SU-DHL-6 (cell line): Measurements from ENCODE around the gene CAMK1.

Experiments
- H2AFZ ChIP-seq: fragments of 200-600 bp; sonication (generic); 2 replicates; pipeline ENCODE4 v1.6.1; 2014; ENCODE audit warnings: low read depth, mild to moderate bottlenecking, moderate library complexity, mixed read lengths, antibody characterized with exemption, low read length; ENCODE audit not compliant: severe bottlenecking
- H3F3A ChIP-seq: fragments of 200-600 bp; shearing (Covaris generic); 2 replicates; pipeline ENCODE4 v1.6.0; 2016; ENCODE audit warnings: antibody characterized with exemption, mild to moderate bottlenecking; ENCODE audit not compliant: insufficient read depth
- H3K27ac ChIP-seq: fragments of 200-600 bp; sonication (generic); 2 replicates; pipeline ENCODE4 v1.5.1; 2016; ENCODE audit warnings: low read depth, mild to moderate bottlenecking, low read length, moderate library complexity, mixed read lengths
- H3K27me3 ChIP-seq: fragments of 200-600 bp; sonication (generic), shearing (Covaris generic); 2 replicates; pipeline ENCODE4 v1.6.0; 2014; ENCODE audit warnings: mild to moderate bottlenecking, low read length
- H3K36me3 ChIP-seq: fragments of 200-600 bp; sonication (generic); 2 replicates; pipeline ENCODE4 v1.6.1; 2014; ENCODE audit warnings: mild to moderate bottlenecking, low read length, mixed read lengths
- H3K4me2 ChIP-seq: fragments of 300-600, 200-600 bp; shearing (Covaris generic), sonication (generic); 2 replicates; pipeline ENCODE4 v1.6.0; 2014; ENCODE audit warnings: low read length, low read depth, mild to moderate bottlenecking; ENCODE audit not compliant: poor library complexity, severe bottlenecking
- H3K4me3 ChIP-seq: fragments of 200-600 bp; sonication (generic); 2 replicates; pipeline ENCODE4 v1.5.1; 2014; ENCODE audit warnings: antibody characterized with exemption, low read length, mild to moderate bottlenecking, mixed read lengths; ENCODE audit not compliant: insufficient read depth, poor library complexity, severe bottlenecking
- H3K79me2 ChIP-seq: fragments of 200-600 bp; sonication (generic); 2 replicates; pipeline ENCODE4 v1.6.1; 2014; ENCODE audit warnings: mild to moderate bottlenecking, low read length, moderate library complexity; ENCODE audit not compliant: insufficient read depth
- H3K9ac ChIP-seq: fragments of 200-600 bp; sonication (generic); 2 replicates; pipeline ENCODE4 v1.7.0; 2014; ENCODE audit warnings: mild to moderate bottlenecking, low read length
- H3K9me2 ChIP-seq: fragments of 200-600 bp; sonication (generic); replicated peaks from 2 replicates; pipeline ENCODE4 v1.6.1; 2014; ENCODE audit warnings: low read length; ENCODE audit not compliant: insufficient read depth
- H3K9me3 ChIP-seq: fragments of 200-600 bp; sonication (generic); 2 replicates; pipeline ENCODE4 v1.6.1; 2014; ENCODE audit warnings: low read length, mixed read lengths; ENCODE audit not compliant: insufficient read depth
- H4K20me1 ChIP-seq: fragments of 200-600 bp; sonication (generic); 2 replicates; pipeline ENCODE4 v1.6.1; 2014; ENCODE audit warnings: low read depth, mild to moderate bottlenecking, antibody characterized with exemption, low read length, moderate library complexity, mixed read lengths
- EZH2phosphoT487 ChIP-seq: fragments of 200-600 bp; sonication (generic), shearing (Covaris generic); conservative IDR thresholded peaks from 2 replicates; pipeline ENCODE4 v1.6.1; 2018; ENCODE audit warnings: mild to moderate bottlenecking, antibody characterized with exemption, low read length, moderate library complexity, mixed read lengths
- TF ChIP-seq, protein P1 (sequence below): fragments of 200-600 bp; sonication (generic); IDR thresholded peaks from one replicate; pipeline ENCODE4 v1.5.1; 2017; ENCODE audit warnings: antibody characterized with exemption, mild to moderate bottlenecking, low read length, moderate library complexity; ENCODE audit not compliant: insufficient read depth, poor library complexity, severe bottlenecking

Gene CAMK1

DNA sequence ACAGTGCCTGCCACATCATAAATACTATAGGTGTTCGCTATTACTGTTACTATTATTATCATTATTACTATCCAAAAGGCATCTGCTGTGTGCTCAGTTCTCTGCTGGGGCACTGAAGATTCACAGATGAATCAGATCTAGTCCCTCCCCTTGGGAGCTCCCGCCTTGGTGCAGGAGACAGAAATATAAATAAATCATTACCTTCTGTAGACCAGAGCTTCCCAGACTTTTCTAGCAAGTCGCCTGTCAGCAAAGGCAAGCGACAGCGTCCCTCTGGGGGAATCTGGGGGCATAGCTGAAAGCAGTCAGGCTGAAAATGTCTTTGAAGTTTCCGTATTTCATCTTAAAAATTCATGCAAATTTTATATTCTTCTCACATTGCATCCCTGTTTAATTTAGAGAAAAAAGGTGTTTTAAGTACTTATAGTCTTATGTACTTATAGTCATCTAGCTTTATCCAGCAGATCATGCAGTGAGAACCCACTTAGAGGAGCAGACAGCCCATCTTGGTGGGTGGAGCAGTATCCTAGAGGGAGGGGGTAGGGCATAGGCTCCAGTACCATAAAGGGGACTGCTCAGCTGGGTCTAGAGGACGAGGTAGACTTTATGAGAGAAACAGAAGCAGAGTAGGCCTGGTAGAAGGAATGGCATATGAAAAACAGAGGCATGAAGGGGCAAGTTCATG is 48.6 kb downstream of the CAMK1 start:
- Histone ChIP-seq H3K9me2 (no peaks in the 10 kb centered on the region), H3K27ac (no peak overlapping the region), H3F3A (no peaks in the 10 kb centered on the region), H3K4me3 (no peak overlapping the region), H3K27me3 (no peaks in the 10 kb centered on the region), H3K4me2 (no peak overlapping the region), H3K9me3 (no peaks in the 10 kb centered on the region), H3K36me3 (no peaks in the 10 kb centered on the region), H2AFZ (no peak overlapping the region), H4K20me1 (no peaks in the 10 kb centered on the region), H3K9ac (no peak overlapping the region), H3K79me2 (no peaks in the 10 kb centered on the region)
- TF ChIP-seq, protein P1, sequence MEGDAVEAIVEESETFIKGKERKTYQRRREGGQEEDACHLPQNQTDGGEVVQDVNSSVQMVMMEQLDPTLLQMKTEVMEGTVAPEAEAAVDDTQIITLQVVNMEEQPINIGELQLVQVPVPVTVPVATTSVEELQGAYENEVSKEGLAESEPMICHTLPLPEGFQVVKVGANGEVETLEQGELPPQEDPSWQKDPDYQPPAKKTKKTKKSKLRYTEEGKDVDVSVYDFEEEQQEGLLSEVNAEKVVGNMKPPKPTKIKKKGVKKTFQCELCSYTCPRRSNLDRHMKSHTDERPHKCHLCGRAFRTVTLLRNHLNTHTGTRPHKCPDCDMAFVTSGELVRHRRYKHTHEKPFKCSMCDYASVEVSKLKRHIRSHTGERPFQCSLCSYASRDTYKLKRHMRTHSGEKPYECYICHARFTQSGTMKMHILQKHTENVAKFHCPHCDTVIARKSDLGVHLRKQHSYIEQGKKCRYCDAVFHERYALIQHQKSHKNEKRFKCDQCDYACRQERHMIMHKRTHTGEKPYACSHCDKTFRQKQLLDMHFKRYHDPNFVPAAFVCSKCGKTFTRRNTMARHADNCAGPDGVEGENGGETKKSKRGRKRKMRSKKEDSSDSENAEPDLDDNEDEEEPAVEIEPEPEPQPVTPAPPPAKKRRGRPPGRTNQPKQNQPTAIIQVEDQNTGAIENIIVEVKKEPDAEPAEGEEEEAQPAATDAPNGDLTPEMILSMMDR, result no peak
- no peak for TF ChIP-seq EZH2phosphoT487

DNA sequence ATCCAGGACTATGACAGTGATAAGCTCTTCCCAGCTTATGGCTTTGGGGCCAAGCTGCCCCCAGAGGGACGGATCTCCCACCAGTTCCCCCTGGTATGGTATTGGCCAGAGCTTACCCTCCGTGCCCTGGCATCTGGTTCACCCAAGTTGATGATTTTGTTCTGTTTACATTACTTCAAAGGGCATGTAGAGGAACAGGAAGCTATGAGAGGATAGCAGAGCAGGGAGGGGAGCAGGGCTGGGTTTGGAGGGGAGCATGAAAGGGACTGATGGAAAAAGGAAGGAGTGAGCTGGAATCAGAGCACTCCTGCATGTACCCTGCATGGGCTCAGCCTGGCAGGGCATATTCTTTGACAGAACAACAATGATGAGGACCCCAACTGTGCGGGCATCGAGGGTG is 51.6 kb downstream of the CAMK1 start:
- Histone ChIP-seq H3K27me3 (no peaks in the 10 kb centered on the region), H3K4me3 (no peak overlapping the region), H3K79me2 (no peaks in the 10 kb centered on the region), H2AFZ (no peak overlapping the region), H4K20me1 (no peaks in the 10 kb centered on the region), H3K36me3 (no peaks in the 10 kb centered on the region), H3K9me2 (no peaks in the 10 kb centered on the region), H3K9ac (no peak overlapping the region), H3F3A (no peaks in the 10 kb centered on the region), H3K9me3 (no peaks in the 10 kb centered on the region), H3K27ac (no peak overlapping the region), H3K4me2 (no peak overlapping the region)
- TF ChIP-seq, protein P1, result no peak
- no peak for TF ChIP-seq EZH2phosphoT487

DNA sequence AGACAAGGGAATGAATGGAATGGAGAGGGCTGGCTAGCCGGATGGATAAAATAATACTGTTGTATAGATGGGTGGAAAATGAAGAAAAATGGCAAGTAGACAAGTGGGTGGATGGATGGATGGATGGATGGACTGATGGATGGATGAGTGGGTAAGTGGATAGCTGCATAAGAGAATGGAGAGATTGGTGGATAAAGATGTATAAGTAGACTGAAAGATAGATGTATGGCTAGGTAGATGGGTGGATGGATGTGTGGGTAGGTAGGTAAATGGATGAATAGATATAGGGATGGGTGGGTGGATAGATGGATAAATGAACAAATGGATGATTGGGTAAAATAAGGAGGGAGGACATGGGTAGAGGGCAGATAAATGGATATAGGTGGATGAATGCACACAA is 52.2 kb downstream of the CAMK1 start:
- Histone ChIP-seq H3K79me2 (no peaks in the 10 kb centered on the region), H2AFZ (no peak overlapping the region), H3F3A (no peaks in the 10 kb centered on the region), H3K27ac (no peak overlapping the region), H3K27me3 (no peaks in the 10 kb centered on the region), H4K20me1 (no peaks in the 10 kb centered on the region), H3K4me2 (no peak overlapping the region), H3K9me2 (no peaks in the 10 kb centered on the region), H3K9me3 (no peaks in the 10 kb centered on the region), H3K9ac (no peak overlapping the region), H3K36me3 (no peaks in the 10 kb centered on the region), H3K4me3 (no peak overlapping the region)
- TF ChIP-seq EZH2phosphoT487, result no peak
- TF ChIP-seq, protein P1, result no peak
